ENCODE measurements around the gene FREM1. TPM values are rescaled to one million over a fixed set of nuclear protein-coding genes. Genes with fewer than 3 reads are reported as not detected.

Gene FREM1
- total and polyA plus RNA-seq, 2 experiments from 2014 or later = 0.78 to 3.1 TPM

GRCh38 chr9:14824481-14824880 lies 85.7 kb downstream of the FREM1 start:
- Histone ChIP-seq H3K79me2 (replicated peaks; ENCODE audit: insufficient read depth) (no peaks in the 10 kb centered on the region), H3K4me3 (no peak overlapping the region), H3K4me2 (no peak overlapping the region), H3K4me1 (ENCODE audit: insufficient read depth) (no peaks in the 10 kb centered on the region), H4K20me1 (replicated peaks; ENCODE audit: insufficient read depth) (no peaks in the 10 kb centered on the region), H3K36me3 (ENCODE audit: insufficient read depth) (no peaks in the 10 kb centered on the region), H2AFZ (no peak overlapping the region), H3K27ac (ENCODE audit: low read depth) (no peak overlapping the region), H3F3A (replicated peaks; ENCODE audit: low read depth) (no peaks in the 10 kb centered on the region), H3K27me3 (ENCODE audit: insufficient read depth) (no peaks in the 10 kb centered on the region), H3K9me2 (ENCODE audit: insufficient read depth) (no peaks in the 10 kb centered on the region)
- Mint-ChIP-seq H3K9me3 (no peaks in the 10 kb centered on the region), H3K27ac (no peak overlapping the region), H3K4me1 (no peaks in the 10 kb centered on the region), H3K4me3 (no peak overlapping the region), H3K36me3 (ENCODE audit: low read depth) (peaks cover 3% of the 10 kb centered on the region; the same call in 2 of the 3 replicates), H3K27me3 (ENCODE audit: insufficient read depth, low read depth, poor library complexity) (no peaks in the 10 kb centered on the region)
- no peak for ATAC-seq
- no peak for TF ChIP-seq CTCF (conservative IDR thresholded peaks at IDR 0.05; ENCODE audit: low read depth in 2 of 2)
- TF ChIP-seq ZNF462 (CRISPR knock-in tag; IDR thresholded peaks at IDR 0.05) = no peak
- no peak for TF ChIP-seq EZH2phosphoT487 (IDR thresholded peaks at IDR 0.05; ENCODE audit: unreplicated experiment)
- TF ChIP-seq EZH2 (IDR thresholded peaks at IDR 0.05; ENCODE audit: low read depth, unreplicated experiment) = no peak
- no peak for TF ChIP-seq ETS1 (IDR thresholded peaks at IDR 0.05)
- TF ChIP-seq CREB1 (CRISPR knock-in tag; IDR thresholded peaks at IDR 0.05; ENCODE audit: low read depth) = no peak
- no peak for TF ChIP-seq POLR2AphosphoS5 (IDR thresholded peaks at IDR 0.05; ENCODE audit: low read depth)
- no peak for TF ChIP-seq STAT1 (IDR thresholded peaks at IDR 0.05; ENCODE audit: unreplicated experiment)
- TF ChIP-seq NANOG (IDR thresholded peaks at IDR 0.05; ENCODE audit: borderline replicate concordance) = no peak
- no peak for TF ChIP-seq JUNB (IDR thresholded peaks at IDR 0.05; ENCODE audit: unreplicated experiment)
- no peak for TF ChIP-seq ZNF331 (CRISPR knock-in tag; IDR thresholded peaks at IDR 0.05; ENCODE audit: low read depth)
- TF ChIP-seq ZNF114 (CRISPR knock-in tag; IDR thresholded peaks at IDR 0.05) = no peak
- TF ChIP-seq REST (IDR thresholded peaks at IDR 0.05; ENCODE audit: unreplicated experiment) = no peak
- DNase-seq (ENCODE audit: low spot score) = no peak
